ENCODE results near the gene OLFM2. TPM values are rescaled to one million over a fixed set of nuclear protein-coding genes. Genes with fewer than 3 reads are reported as not detected.

Gene OLFM2
- total and polyA plus RNA-seq, 8 donors = 2.4 to 27.4 (median 8.7) TPM

GRCh38 chr19:9970481-9970880, 34.2 kb upstream of the OLFM2 start:
- Histone ChIP-seq H3K4me3 (no peak overlapping the region), H3K27me3 (no peaks in the 10 kb centered on the region), H3K27ac (no peak overlapping the region), H3K36me3 (no peaks in the 10 kb centered on the region), H3K9me3 (no peaks in the 10 kb centered on the region), H3K4me1 (no peaks in the 10 kb centered on the region)
- ATAC-seq (no peak), DNase-seq (no peak), FAIRE-seq (no peak)
- intact Hi-C loops (cut with DNase I) = no loop called here
- TF ChIP-seq CTCF (IDR thresholded peaks at IDR 0.05) = no peak
- 57 to 68% methylated on average over 7 to 8 of the region's 8 CpGs for WGBS, 2 donors

DNA sequence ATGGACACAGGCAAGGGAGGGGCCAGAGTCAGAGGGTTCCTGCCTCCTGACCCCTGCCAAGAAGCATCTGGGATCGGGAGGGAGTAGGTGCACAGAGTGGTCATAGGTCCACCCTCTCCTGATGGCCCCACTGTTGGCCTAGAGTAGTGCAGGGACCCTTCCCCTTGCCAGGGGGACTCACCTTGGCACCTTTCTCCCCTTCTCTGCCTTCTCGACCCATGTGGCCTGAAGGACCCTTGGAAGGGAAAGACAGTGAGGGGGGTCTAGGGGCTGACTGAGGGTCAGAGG, 33.3 kb upstream of the OLFM2 start:
- Histone ChIP-seq H3K4me1 (no peaks in the 10 kb centered on the region), H3K9me3 (no peaks in the 10 kb centered on the region), H3K4me3 (no peak overlapping the region), H3K36me3 (no peaks in the 10 kb centered on the region), H3K27ac (no peak overlapping the region), H3K27me3 (no peaks in the 10 kb centered on the region)
- no peak for ATAC-seq
- WGBS, 2 donors = 55 to 81% methylated on average over 2 of the region's 2 CpGs
- FAIRE-seq = no peak
- TF ChIP-seq CTCF (IDR thresholded peaks at IDR 0.05) = no peak
- intact Hi-C loops (cut with DNase I) = no loop called here
- DNase-seq = no peak

DNA sequence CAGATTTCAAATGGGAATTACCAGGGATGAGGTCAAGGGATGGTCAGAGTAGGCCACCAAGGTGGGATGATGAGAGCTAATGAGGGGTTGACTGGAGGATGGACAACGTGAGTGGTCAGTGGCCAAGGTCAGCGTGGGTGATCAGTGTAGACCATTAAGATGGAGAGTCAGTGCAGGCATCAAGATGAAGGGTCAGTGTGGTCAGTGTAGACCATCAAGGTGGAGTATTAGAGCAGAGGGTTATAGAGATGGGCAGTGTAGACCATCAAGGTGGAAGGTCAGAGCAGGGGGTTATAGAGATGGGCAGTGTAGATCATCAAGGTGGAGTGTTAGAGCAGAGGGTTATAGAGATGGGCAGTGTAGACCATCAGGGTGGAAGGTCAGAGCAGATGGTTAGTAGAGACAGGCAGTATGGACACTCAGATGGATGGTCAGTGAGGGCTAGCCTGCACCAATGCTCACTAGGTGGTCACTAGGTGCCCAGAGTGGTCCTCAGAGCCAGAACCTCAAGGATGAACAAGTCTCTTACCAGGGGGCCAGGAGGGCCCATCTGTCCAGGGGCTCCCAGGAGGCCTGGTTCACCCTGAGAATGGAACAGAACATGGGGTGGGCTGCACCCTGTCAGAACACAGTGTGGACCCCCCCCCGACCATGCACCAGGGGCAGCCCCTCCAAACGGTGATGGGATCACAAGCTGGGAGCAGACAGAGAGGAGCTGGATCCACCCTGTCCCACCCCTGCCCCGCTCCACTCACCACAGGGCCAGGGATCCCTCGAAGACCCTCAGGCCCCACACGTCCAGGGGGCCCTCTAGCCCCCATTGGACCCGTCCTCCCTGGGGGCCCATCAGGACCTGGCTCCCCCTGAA, 32.7 kb upstream of the OLFM2 start:
- Histone ChIP-seq H3K27me3 (no peaks in the 10 kb centered on the region), H3K4me1 (no peaks in the 10 kb centered on the region), H3K36me3 (no peaks in the 10 kb centered on the region), H3K9me3 (no peaks in the 10 kb centered on the region), H3K27ac (no peak overlapping the region), H3K4me3 (no peak overlapping the region)
- DNase-seq (no peak), ATAC-seq (no peak), FAIRE-seq (no peak)
- 49 to 76% methylated on average over 7 to 8 of the region's 8 CpGs for WGBS, 2 donors
- TF ChIP-seq CTCF (IDR thresholded peaks at IDR 0.05) = no peak
- intact Hi-C loops (cut with DNase I) = no loop called here

GRCh38 chr19:9967326-9967725, 31.0 kb upstream of the OLFM2 start:
- Histone ChIP-seq H3K36me3 (no peaks in the 10 kb centered on the region), H3K4me3 (no peak overlapping the region), H3K27ac (no peak overlapping the region), H3K9me3 (no peaks in the 10 kb centered on the region), H3K27me3 (no peaks in the 10 kb centered on the region), H3K4me1 (no peaks in the 10 kb centered on the region)
- intact Hi-C loops (cut with DNase I) = no loop called here
- no peak for FAIRE-seq
- no peak for DNase-seq
- no peak for TF ChIP-seq CTCF (IDR thresholded peaks at IDR 0.05)
- 41 to 50% methylated on average over 4 of the region's 4 CpGs for WGBS, 2 donors
- ATAC-seq = no peak

GRCh38 chr19:9966448-9966847, 30.1 kb upstream of the OLFM2 start:
- Histone ChIP-seq H3K27me3 (no peaks in the 10 kb centered on the region), H3K27ac (no peak overlapping the region), H3K36me3 (no peaks in the 10 kb centered on the region), H3K4me1 (no peaks in the 10 kb centered on the region), H3K9me3 (no peaks in the 10 kb centered on the region), H3K4me3 (no peak overlapping the region)
- intact Hi-C loops (cut with DNase I) = no loop called here
- ATAC-seq = no peak
- no peak for TF ChIP-seq CTCF (IDR thresholded peaks at IDR 0.05)
- WGBS, 2 donors = 6 to 8% methylated on average over 28 to 29 of the region's 29 CpGs
- no peak for DNase-seq
- no peak for FAIRE-seq

Data from pancreas (tissue), 10 donors.